ENCODE data around the gene FOXQ1.

Gene FOXQ1

DNA sequence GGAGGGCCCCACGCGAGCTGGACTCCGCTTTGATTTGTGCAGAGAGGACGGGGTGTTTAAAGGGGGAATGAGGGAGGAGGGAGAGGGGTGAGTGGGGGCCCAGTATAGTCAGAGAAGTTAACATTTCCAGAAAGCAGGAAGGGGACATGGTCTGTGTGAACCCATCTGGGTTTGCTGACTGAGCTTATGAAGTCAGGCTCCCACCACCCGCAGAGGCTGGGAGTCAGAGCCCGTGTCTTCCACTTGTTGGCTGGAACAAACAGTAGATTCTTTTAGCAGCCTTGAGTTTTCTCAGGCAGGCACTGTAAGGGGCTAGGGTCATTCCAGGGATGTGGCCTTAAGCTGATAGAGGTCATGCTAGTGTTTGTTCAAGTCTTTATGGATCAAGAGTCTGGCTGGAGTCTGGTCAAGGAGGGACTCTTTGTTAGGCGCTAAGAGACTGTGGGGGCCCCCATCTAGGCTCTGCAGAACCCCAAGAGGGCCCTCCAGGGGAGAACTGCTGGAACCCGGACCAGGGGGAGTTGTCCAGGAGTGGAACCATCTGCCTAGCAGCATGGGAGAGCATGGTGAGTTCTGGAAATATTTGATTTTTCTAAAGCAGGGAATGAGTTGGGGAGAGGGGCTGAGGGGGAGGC lies 31.1 kb upstream of the FOXQ1 start:
- no peak overlapping the region for H3K27ac Mint-ChIP-seq
- H3K4me1 Mint-ChIP-seq, result no peaks in the 10 kb centered on the region
- CTCF ChIA-PET, result no interaction called here
- H3K27me3 Mint-ChIP-seq, result peaks cover 25% of the 10 kb centered on the region
- no peaks in the 10 kb centered on the region for H3K9me3 Mint-ChIP-seq
- DNase-seq, result no peak
- no peak overlapping the region for H3K4me3 Mint-ChIP-seq
- no peaks in the 10 kb centered on the region for H3K36me3 Mint-ChIP-seq

DNA sequence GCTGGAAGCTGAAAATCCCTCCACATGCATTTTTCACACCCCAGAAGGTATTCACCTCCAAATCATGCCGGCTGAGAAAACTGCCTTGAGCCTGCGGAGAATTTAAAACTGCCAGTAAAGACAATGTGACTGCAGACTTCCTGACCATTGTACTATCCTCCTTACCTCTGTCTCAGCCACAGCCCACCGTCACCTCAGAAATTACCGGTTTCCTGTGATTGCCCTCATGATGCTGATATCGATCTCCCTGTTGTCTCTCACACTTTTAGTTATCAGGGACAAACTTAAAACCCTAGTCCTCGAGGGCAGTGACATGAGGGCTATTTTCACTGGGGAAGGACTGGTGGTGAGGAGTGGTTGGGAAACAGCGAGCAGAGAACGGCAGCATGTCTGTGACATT lies 30.2 kb upstream of the FOXQ1 start:
- DNase-seq, result no peak
- CTCF ChIA-PET, result no interaction called here
- Mint-ChIP-seq H3K36me3 (no peaks in the 10 kb centered on the region), H3K27me3 (peaks cover 29% of the 10 kb centered on the region), H3K4me1 (no peaks in the 10 kb centered on the region), H3K4me3 (no peak overlapping the region), H3K27ac (no peak overlapping the region), H3K9me3 (no peaks in the 10 kb centered on the region)

DNA sequence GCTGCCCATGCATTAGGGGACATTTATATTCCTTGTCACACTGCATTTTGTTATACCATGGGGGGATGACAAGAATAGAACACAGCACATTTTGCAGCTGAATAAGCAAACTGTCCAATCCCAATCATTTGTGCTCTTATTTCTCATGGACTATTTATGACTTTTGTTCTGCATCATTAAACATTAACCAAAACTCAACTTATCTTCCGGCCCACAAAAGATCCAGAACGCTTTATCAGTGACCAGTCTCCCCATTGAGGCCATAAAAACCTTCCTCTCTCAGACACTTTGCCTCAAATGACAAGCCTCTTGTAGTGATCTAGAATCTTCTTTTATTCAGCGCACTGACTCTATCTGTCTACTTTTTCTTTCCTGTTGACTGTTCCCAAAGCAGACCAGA lies 28.4 kb upstream of the FOXQ1 start:
- Mint-ChIP-seq H3K4me1 (no peaks in the 10 kb centered on the region), H3K4me3 (no peak overlapping the region), H3K27ac (no peak overlapping the region), H3K36me3 (no peaks in the 10 kb centered on the region), H3K27me3 (peaks cover 33% of the 10 kb centered on the region), H3K9me3 (no peaks in the 10 kb centered on the region)
- CTCF ChIA-PET, result no interaction called here
- DNase-seq, result no peak

DNA sequence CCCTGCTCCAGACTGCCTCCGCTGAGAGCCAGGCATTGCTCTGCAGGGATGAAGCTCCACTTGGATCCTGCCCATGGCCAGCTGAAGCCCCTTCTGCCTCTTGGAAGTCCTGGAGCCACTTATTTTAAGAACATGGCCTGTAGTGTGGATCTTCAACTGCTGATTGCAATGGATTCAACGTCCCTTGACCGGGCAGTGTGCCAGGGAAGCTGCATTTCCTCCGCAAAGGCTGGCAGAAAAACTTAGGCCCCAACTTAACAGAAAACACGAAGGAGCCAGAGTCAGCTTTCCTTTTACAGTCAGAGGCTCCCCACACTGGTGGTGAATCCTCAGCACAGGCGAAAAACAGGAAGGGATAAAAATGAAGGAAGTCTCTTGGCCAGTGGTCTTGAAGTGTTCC lies 26.3 kb upstream of the FOXQ1 start:
- no peak for DNase-seq
- Mint-ChIP-seq H3K36me3 (no peaks in the 10 kb centered on the region), H3K27ac (no peak overlapping the region), H3K4me3 (no peak overlapping the region), H3K9me3 (no peaks in the 10 kb centered on the region), H3K27me3 (peaks cover 30% of the 10 kb centered on the region), H3K4me1 (no peaks in the 10 kb centered on the region)
- CTCF ChIA-PET, result no interaction called here

DNA sequence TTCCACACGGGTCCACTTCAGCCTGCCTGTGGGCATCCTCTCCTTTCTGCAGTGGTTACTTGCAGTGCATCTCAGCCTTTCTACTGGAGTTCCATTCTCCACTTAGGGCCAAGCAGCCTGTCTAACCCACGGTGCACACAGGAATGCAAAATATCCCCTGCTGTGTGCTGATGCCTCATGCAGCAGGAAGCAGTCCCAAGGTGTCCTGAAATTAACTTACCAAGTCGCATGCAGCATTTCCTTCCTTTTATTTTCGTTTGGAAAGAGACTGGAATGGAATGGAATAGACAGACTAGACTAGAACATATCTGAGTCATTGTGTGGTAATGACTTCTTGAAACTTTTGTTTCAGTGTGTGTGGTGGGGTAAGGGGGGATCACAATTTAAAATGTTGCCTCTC lies 25.9 kb upstream of the FOXQ1 start:
- Mint-ChIP-seq H3K9me3 (no peaks in the 10 kb centered on the region), H3K27me3 (peaks cover 26% of the 10 kb centered on the region), H3K27ac (no peak overlapping the region), H3K4me3 (no peak overlapping the region), H3K4me1 (no peaks in the 10 kb centered on the region), H3K36me3 (no peaks in the 10 kb centered on the region)
- CTCF ChIA-PET, result no interaction called here
- no peak for DNase-seq

DNA sequence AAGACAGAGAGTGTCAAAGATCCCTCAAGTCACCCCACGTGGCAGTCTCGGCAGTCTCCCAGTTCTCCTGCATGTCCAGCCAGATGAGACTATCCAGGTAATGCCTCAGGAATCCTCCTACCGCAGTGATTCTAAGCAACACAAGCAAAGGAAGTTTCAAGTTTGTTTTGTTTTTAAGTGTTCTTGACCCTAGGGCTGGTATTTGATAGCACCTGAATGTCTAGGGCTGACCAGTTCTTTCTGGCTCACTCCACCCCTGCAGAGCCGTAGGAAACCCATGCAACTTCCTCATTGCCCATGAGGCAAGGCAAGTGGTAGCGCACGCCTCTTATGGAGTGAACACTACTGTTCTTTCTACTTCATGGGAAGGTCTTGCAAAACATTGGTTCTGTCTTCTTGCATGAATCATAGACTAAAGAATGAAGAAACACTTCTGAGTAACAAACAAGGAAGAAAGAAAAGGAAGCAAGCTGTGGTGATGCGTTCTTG lies 24.8 kb upstream of the FOXQ1 start:
- Mint-ChIP-seq H3K9me3 (no peaks in the 10 kb centered on the region), H3K4me3 (no peak overlapping the region), H3K27ac (no peak overlapping the region), H3K27me3 (peaks cover 16% of the 10 kb centered on the region), H3K4me1 (no peaks in the 10 kb centered on the region), H3K36me3 (no peaks in the 10 kb centered on the region)
- CTCF ChIA-PET, result no interaction called here
- DNase-seq, result no peak

DNA sequence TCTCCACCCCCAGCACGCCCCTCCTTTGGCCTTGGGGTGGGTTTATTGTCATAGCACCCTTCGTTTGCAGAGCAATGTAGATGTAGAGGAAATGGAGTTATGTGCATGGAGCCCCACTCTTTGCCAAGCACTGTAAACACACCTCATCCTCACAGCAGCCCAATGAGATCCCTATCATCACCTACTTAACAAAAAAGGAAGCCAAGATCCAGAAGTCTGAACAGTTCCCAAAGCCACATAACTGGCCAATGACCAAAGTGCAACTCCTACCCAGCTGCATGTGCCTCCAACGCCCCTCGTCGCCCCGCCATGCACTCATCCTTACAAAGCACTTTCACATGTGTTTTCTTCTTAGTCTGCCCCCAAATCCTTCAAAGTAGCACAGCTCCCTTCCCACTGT lies 21.8 kb upstream of the FOXQ1 start:
- Mint-ChIP-seq H3K9me3 (no peaks in the 10 kb centered on the region), H3K36me3 (no peaks in the 10 kb centered on the region), H3K4me1 (no peaks in the 10 kb centered on the region), H3K4me3 (no peak overlapping the region), H3K27ac (no peak overlapping the region), H3K27me3 (peaks cover 22% of the 10 kb centered on the region)
- no peak for DNase-seq
- CTCF ChIA-PET, result no interaction called here

DNA sequence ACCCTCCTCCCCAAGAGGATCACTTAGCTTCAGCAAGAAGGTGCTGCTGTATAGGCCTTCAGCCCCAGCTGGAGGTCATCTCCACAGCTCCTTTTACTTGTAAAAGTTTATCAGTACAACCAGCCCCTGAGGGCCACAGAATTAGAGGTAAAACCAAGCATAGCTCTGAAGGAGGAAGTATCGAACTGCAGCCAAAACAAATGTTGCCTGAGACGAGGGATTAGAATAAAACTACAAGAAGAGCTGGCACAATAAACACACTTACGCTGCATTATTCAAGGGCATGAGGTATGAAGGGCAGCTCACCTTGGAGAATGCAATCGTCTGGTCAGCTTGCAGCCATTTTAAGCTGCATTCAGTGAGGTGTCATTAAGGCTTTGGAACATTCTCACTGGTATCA lies 21.1 kb upstream of the FOXQ1 start:
- Mint-ChIP-seq H3K9me3 (no peaks in the 10 kb centered on the region), H3K36me3 (no peaks in the 10 kb centered on the region), H3K4me3 (no peak overlapping the region), H3K4me1 (no peaks in the 10 kb centered on the region), H3K27ac (no peak overlapping the region), H3K27me3 (peaks cover 22% of the 10 kb centered on the region)
- no peak for DNase-seq
- CTCF ChIA-PET, result no interaction called here

DNA sequence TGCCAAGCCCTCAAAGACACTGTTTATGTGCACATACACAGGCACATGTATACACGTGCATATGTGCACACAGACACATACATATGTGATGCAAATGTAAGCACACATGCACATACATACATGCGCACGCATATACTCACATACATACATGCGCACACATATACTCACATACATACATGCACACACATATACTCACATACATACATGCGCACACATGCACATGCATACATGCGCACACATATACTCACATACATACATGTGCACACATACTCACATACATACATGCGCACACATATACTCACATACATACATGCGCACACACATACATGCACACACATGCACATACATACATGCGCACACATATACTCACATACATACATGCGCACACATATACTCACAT lies 20.5 kb upstream of the FOXQ1 start:
- no peak overlapping the region for H3K4me3 Mint-ChIP-seq

DNA sequence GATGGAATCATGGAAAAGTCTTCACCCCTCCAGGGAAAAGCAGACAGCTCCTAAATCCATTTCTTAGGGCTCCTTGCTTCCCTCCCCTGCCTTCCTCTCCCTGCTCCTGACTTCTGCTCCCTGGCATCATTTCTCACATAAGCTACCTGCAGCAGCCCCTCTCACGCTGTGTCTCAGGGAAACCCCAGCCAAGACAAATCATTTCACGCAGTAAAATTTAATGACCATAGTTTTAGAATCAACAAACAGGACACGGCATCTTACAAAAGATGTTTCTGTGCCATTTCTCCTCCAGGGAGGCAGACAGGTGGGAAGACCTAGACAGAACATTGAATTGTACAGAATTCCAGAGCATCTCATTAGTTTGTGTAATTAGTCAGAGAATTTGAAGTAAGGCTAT lies 16.5 kb upstream of the FOXQ1 start:
- Mint-ChIP-seq H3K27me3 (peaks cover 19% of the 10 kb centered on the region), H3K4me3 (no peak overlapping the region)

More for the DNA sequence above, 20.5 kb upstream of the FOXQ1 start:
- peaks cover 16% of the 10 kb centered on the region for H3K27me3 Mint-ChIP-seq
- no peak overlapping the region for H3K27ac Mint-ChIP-seq
- no peak for DNase-seq
- H3K36me3 Mint-ChIP-seq, result no peaks in the 10 kb centered on the region
- no peaks in the 10 kb centered on the region for H3K4me1 Mint-ChIP-seq
- H3K9me3 Mint-ChIP-seq, result no peaks in the 10 kb centered on the region
- CTCF ChIA-PET, result no interaction called here

DNA sequence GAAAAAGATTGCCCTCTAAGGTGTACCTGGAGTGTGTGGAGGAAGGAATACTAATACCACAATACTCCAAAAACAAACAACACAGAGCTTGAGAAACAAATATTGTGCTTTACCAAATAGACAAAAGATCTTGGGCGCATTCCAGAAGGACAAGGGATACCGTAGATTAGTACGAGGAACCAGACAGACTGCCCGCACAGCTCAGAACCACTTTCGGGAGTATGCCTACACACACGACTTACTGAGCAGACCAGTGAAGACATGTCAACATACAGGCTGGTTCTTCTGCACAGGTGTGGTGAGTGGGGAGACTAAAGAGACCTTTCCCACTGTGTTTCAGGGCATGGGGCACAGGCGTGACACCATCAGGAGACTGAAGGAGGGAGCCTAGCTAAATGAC lies 15.8 kb upstream of the FOXQ1 start:
- Mint-ChIP-seq H3K36me3 (no peaks in the 10 kb centered on the region), H3K27ac (no peak overlapping the region), H3K9me3 (no peaks in the 10 kb centered on the region), H3K4me3 (no peak overlapping the region), H3K4me1 (no peaks in the 10 kb centered on the region), H3K27me3 (peaks cover 19% of the 10 kb centered on the region)
- no peak for DNase-seq
- CTCF ChIA-PET, result no interaction called here

More for the DNA sequence above, 16.5 kb upstream of the FOXQ1 start:
- H3K4me1 Mint-ChIP-seq, result no peaks in the 10 kb centered on the region
- no peak for DNase-seq
- CTCF ChIA-PET, result no interaction called here
- no peaks in the 10 kb centered on the region for H3K36me3 Mint-ChIP-seq
- H3K27ac Mint-ChIP-seq, result no peak overlapping the region
- H3K9me3 Mint-ChIP-seq, result no peaks in the 10 kb centered on the region

DNA sequence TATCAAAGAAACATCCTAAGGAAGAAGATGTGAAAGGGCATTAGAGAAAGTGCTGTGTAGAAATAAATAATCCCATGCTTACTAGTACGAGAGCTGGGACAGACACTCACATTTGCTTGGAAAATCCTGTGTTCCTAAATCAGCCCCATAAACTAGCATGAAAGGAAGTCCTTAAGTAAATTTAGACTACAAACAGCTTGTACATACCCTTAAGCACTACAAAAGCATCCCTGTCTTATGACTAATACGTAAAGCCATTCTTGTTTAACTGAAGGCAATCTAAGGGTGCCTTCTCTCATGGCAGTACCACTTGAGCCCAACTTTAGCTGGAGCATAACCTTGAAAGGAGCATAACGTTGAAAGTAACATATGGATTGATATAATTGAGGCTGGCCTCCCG lies 15.4 kb upstream of the FOXQ1 start:
- Mint-ChIP-seq H3K36me3 (no peaks in the 10 kb centered on the region), H3K27ac (no peak overlapping the region), H3K4me3 (no peak overlapping the region), H3K9me3 (no peaks in the 10 kb centered on the region), H3K27me3 (peaks cover 19% of the 10 kb centered on the region), H3K4me1 (no peaks in the 10 kb centered on the region)
- no peak for DNase-seq
- CTCF ChIA-PET, result interaction anchor here (1.8 kb wide), 1 partner anchor 17 kb away, joined by 3 read pairs; no protein-coding TSS in a partner anchor

DNA sequence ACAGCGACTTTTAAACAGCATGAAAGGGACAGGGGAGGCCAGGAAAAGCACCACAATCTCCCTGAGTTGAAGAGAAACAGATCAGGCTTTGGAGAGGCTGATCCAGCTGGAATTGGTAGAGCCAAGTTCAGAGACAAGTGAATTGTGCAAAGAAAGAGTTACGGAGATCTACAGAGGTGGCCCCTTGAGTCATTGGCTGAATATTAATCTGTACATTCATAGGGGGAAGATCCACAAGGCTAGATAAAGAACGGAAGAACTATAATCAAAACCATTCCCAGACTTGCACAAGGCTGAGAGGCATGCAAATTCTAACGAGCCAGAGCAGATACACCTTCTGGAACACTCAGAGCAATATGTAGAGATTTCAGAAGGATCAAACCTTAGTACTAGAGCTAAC lies 14.2 kb upstream of the FOXQ1 start:
- Mint-ChIP-seq H3K27ac (no peak overlapping the region), H3K4me3 (no peak overlapping the region), H3K4me1 (no peaks in the 10 kb centered on the region), H3K27me3 (peaks cover 18% of the 10 kb centered on the region), H3K36me3 (no peaks in the 10 kb centered on the region), H3K9me3 (no peaks in the 10 kb centered on the region)
- CTCF ChIA-PET, result interaction anchor here (1.8 kb wide), 1 partner anchor 19 kb away, joined by 3 read pairs; no protein-coding TSS in a partner anchor
- DNase-seq, result no peak

DNA sequence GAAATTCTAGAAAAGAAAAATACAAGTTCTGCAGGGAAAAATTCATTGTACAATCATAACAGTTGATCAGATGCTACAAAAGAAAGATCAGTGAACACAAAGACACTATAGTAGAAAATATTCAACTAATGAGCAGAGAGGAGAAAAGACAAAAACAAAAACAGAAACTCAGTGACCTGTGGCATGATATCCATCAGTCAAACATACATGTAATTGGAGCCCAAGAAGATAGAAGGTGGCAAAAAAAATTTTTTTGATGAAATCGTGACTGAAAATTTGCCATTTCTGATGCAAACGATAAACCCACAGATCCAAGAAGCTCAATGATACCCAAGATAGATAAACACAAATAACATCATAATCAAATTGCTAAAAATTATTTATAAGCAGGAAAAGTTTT lies 13.1 kb upstream of the FOXQ1 start:
- H3K4me1 Mint-ChIP-seq, result no peaks in the 10 kb centered on the region
- DNase-seq, result no peak
- H3K4me3 Mint-ChIP-seq, result no peak overlapping the region
- H3K27ac Mint-ChIP-seq, result no peak overlapping the region
- H3K36me3 Mint-ChIP-seq, result no peaks in the 10 kb centered on the region
- peaks cover 14% of the 10 kb centered on the region for H3K27me3 Mint-ChIP-seq
- CTCF ChIA-PET, result no interaction called here
- no peaks in the 10 kb centered on the region for H3K9me3 Mint-ChIP-seq

DNA sequence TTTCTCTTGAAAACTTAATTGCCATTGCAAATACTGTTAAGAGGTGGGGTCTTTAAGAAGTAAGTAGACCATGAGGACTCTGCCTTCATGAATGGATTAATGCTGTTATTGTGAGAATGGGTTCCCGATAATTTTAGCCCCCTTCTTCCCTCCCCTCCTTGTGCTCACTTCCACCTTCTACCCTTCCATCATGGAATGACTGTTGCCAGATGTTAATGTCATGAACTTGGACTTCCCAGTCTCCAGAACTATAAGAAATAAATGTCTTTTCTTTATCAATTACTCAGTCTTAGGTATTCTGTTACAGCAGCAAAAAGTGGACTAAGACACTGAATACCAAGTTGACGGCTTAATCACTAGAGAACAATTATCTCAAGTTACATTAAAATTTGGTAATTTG lies 5.8 kb upstream of the FOXQ1 start:
- no peak for DNase-seq
- Mint-ChIP-seq H3K4me1 (peaks cover 7% of the 10 kb centered on the region), H3K4me3 (no peak overlapping the region), H3K9me3 (no peaks in the 10 kb centered on the region), H3K27me3 (peaks cover 39% of the 10 kb centered on the region), H3K27ac (no peak overlapping the region), H3K36me3 (peaks cover 2% of the 10 kb centered on the region)
- CTCF ChIA-PET, result interaction anchor here (0.9 kb wide), 1 partner anchor 131 kb away, joined by 3 read pairs; no protein-coding TSS in a partner anchor

DNA sequence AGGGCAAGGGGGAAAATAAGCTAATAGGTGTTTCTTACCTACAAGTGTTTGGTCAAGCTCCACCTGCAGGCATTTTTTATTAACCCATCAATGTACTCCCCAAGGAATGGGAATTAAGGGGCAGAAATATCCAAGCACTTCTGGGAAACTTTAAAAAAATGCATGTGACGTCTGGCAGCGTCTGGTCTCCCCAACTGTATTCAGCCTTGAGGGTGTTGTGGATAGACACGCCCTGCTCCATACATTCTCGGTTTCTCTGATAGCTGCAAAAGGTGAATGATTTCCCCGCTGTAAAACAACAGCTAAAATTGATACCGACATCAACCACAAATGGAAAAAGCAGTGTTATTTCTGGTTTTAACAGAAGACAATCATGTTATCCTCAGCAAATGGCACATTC lies 2.5 kb upstream of the FOXQ1 start:
- peaks cover 5% of the 10 kb centered on the region for H3K36me3 Mint-ChIP-seq
- no peak overlapping the region for H3K4me3 Mint-ChIP-seq
- H3K9me3 Mint-ChIP-seq, result no peaks in the 10 kb centered on the region
- CTCF ChIA-PET, result interaction anchor here (0.6 kb wide), 1 partner anchor 265 kb away, joined by 3 read pairs; no protein-coding TSS in a partner anchor
- peaks cover 21% of the 10 kb centered on the region for H3K4me1 Mint-ChIP-seq
- no peak overlapping the region for H3K27ac Mint-ChIP-seq
- peaks cover 71% of the 10 kb centered on the region for H3K27me3 Mint-ChIP-seq
- no peak for DNase-seq

Measured in activated naive CD4-positive, alpha-beta T cell treated with anti-CD3 and anti-CD28 coated beads, Interleukin-2, amount 10 ng/mL, durations not matched to agents 7 days and 5 days (primary cell).